Activated T-cell treated with anti-CD3 and anti-CD28 coated beads for 24 hours (primary cell): ENCODE measurements around the gene CLDN24.

Experiments used
- DNase-seq: peaks from one replicate; pipeline ENCODE4 v3.0.0-alpha.2; 2020; ENCODE audit warnings: low read depth

CLDN24 gene

DNA sequence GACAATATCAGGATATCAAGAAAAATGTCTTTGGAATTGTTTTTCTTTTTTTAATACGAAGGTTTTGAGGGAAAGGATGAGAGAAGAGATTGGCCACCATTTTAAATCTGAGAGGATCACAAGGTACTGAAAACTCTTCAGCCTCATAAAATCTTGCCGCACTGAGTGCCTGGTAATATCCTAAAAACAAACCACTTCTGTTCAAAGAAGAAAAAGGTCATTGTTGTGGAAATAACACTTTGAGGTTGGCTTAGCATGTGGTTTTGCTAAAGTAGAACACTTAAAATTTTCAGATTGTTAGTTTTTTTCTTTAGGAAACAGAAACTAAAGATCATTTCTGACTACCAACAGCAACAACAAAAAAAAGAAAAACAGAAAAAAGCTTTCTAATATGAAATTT lies 1.1 kb downstream of the CLDN24 start:
- no peak for DNase-seq

DNA sequence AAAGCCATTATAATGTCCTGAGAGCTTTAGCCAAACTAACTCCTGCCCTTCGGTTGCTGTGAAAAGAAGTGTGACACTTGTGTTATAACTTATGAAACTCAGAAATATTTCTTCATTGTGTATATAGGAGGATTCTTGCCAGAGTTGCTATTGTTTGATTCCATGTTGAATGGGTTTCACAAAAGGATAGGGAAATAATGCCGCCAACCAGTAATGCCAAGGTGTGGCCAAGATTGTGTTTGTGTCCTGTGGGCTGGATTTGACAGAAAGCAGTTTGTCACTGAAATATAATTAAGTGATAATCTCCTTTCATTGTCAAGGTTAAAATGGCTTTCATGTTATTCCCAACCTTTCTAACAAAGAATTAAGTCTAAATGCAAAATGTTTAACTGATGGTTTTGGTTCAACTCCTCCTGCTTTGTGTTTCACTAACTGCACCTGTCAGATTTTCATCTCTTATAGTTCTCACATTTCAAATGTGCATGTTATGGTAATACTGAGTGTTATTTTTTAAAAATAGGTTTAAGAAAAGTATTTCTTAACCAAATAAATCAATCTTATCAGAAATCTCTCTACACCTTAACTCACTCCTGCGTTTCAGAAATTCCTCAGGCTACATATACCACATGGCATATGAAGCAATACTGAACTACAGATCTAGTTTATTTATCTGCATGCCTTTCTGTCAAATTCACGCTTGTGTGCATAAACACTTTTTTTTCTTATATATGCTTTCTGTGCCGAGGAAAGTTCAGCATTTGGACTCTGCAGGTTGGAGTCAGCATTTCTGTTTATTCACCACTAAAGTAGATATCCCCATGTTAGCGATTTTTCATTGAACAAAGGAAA lies 1.8 kb downstream of the CLDN24 start, which contains the start of gene CLDN22:
Gene CLDN22 (minus strand): TSS at position 66 of the 849 bp plus-strand sequence. CDS start 58 bp downstream, at position 8.
- no peak for DNase-seq

DNA sequence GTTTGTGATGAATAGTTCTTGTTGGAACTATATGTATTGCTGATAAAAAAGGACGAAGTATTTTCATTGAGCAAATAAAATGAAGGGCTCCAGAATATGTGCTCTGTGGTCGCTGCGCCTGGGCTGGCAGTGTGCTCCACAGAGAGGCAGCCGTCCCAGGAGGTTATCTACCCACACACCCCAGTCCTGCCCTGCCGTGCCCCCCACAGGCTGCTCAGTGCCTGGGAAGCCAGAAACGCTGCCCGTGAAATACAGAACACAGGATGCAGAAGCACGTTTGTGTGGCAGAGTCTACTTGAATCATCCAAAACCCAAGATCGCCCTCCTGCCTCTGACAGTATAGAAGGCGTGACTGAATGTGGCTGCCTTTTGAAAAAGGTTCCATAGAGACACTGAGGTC lies 3.6 kb downstream of the CLDN24 start:
- no peak for DNase-seq

DNA sequence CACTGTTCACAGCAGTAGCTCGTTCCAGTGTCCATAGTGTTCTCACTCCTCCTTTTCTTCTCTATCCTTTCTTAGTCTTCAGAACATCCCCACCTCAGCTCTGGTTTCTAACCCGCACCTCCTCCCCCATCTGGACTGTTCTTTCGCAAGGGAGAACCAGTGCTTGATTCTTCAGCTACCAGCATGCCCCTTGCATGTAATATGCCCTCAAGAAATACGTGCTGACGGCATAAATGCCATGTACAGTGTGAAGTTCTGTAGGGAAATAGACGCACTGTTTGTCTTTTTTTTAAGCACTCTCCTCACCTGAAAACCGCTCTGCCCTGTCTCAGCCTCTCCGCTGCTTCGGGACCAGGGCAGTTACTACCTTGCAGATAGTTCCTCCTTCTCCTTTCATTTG lies 7.4 kb downstream of the CLDN24 start:
- no peak for DNase-seq

DNA sequence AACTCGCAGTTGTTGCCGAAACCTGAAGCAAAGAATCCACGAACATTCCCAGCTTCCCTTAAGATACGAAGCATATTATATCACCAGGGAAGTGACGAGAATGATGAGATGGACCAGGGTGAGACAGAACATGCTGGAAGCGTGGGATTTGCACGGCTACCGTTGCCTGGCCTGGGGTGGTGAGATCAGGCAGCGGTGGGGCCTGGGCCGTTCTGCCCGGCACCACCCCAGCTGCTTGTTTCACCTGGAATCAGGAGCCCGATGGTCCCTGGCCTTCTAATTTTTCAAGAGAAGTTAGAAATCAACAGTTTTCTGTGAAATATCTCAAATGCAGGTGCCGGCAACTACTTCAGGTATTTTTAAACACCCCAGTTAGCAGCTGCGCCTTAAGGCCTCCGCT lies 7.9 kb downstream of the CLDN24 start:
- no peak for DNase-seq

GRCh38 chr4:183312841-183313240 lies 9.4 kb downstream of the CLDN24 start:
- DNase-seq: no peak

GRCh38 chr4:183306811-183307210 lies 15.4 kb downstream of the CLDN24 start:
- DNase-seq: no peak

DNA sequence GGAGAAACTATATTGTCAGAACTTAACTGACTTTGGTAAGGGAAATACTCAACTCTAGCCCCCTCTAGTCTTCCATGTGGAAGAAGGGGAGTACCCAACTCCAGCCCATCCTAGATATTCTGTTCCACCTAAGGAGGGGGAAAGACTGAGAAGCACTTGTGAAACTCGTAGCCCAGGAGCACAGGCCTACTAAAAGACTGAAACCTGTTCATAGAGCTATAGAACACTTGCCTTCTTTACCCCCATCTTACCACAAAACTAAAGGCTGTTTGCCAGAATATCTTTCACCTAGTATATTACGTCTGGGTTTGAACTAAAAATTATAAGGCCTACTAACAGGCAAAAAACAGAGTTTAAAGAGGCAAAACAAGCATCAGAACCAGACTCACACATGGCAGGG lies 17.7 kb downstream of the CLDN24 start:
- no peak for DNase-seq

- no peak for DNase-seq
Observed at GRCh38 chr4:183304067-183304466, 18.2 kb downstream of the CLDN24 start.

DNA sequence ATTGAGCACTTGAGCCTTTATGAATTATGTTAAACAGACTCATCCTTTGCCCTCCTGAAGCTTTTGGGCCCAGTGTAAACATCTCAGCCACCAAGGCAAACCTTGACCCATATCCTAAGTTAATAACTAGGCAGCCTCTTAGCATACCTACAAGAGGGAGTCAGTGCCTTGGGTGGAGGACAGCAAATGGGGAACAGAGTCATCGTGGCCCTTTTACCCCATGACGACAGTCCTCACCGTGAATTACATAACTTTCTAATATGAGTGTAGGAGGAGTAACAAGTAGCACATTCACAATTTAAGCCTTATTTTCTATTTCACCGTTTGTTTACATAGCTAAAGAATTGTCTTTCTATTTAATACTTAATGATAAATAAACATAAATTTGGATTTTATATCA lies 18.9 kb downstream of the CLDN24 start:
- DNase-seq: no peak

DNA sequence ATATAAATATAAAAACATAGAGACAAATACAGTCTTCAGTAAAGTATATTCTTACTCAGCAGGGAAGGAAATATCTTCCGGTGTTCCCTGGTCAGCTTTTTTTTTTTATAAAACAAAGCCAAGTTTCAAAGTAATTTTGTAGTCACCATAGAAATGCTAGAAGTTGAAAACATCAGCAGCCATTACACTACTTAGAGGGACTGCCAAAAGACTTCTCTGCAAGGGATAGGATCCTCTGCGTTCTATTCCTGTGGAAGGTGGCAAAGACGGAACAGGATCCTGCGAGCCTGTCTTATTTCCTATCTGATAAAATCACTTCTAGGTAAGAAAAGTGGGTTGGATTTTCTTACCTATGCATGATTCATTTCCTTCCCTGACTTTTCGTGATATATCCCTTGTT lies 21.6 kb downstream of the CLDN24 start:
- DNase-seq: no peak

GRCh38 chr4:183300070-183300469 lies 22.2 kb downstream of the CLDN24 start:
- DNase-seq: no peak

GRCh38 chr4:183299464-183299863 lies 22.8 kb downstream of the CLDN24 start:
- DNase-seq: no peak

GRCh38 chr4:183297675-183298074 lies 24.6 kb downstream of the CLDN24 start:
- DNase-seq: no peak

DNA sequence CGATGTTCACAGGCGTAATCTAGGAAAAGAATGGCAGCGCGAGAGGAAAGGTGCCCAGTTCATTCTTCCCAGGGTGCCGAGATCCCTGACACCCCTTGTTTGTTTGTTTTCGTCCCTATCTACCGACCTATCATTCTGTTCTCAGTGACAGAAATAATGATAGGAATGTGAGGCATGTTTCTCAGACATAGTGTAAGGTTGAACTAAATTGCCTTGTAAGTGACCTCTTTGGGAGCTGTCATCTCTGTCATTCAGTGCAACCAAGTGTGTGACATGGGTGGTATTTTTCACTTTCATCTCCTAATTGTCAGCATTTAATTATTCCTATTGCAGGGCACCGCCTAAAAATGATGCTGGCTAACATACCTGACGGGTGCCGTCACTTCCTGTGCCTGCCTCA lies 26.5 kb downstream of the CLDN24 start:
- no peak for DNase-seq

DNA sequence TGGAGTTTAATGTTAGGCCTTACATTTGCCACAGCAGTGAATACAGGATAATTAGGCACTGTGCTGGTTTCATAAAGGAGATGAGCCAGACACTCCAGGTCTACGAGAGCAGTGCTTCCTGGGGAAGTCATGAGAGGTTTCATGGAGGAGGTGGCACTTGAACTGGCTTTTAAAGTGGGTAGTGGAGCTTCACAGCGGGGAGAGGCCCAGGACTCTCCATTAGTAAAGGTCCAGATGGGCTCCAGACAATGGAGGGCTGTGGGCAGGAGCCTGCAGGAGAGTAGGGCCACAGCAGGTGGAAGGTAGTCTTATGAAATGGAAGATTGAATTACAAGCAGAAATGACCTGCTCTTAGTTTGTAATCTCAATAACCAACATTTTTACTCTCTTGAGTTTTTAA lies 31.2 kb downstream of the CLDN24 start:
- no peak for DNase-seq

DNA sequence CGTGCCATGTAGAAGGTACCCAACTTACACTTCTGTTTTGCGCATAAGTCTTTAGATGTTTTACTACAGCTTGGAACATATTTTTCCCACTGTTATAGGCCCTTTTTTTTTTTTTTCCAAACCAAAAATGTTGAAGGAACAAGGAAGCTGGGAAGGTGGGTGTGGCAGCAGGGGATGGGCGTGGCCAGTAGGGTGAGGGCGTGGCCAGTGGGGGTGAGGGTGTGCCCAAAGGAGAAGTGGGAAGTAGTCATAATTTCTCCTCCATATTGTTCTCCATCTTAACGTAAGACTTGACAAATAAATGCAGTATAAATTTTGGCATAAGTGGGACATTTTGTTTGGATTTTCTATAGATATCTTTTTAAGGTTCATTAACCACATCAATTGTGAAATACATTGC lies 32.5 kb downstream of the CLDN24 start:
- no peak for DNase-seq

DNA sequence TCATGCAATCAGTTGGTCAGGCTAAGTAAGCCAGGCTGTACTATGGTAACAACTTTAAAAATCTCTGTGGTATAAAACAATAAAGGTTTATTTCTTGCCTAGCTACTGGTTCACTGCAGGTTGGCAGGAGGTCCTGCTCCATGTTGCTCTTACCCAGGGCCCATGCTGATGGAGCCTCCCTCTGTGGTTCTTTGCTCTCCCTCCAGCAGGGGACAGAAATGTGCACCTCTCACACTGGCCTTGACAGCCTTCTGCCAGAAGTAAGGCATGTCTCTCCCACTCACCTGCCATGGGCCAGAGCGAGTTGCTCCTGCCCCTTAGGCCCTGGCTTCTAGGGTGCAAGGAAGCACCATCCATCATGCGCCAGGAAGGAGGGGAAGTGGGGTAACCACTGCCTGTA lies 33.3 kb downstream of the CLDN24 start:
- DNase-seq: no peak

- no peak for DNase-seq
Observed at GRCh38 chr4:183287677-183288076, 34.5 kb downstream of the CLDN24 start.

DNA sequence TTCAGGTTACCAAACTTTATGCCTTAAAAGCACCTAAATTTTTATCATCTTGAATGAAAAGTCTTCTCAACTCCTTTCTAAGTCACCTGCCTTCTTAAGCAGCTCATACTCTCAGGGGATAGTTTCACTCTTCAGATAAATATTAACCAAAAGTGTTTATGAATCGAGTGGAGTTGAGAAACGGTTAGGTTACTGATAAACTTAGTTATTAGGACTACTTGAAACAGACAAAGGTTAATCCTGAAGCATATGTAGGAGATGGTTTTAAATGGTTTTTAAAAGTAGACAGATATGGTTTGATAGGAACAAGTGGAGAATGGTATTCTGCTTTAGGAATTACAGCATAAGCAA lies 34.9 kb downstream of the CLDN24 start:
- no peak for DNase-seq

DNA sequence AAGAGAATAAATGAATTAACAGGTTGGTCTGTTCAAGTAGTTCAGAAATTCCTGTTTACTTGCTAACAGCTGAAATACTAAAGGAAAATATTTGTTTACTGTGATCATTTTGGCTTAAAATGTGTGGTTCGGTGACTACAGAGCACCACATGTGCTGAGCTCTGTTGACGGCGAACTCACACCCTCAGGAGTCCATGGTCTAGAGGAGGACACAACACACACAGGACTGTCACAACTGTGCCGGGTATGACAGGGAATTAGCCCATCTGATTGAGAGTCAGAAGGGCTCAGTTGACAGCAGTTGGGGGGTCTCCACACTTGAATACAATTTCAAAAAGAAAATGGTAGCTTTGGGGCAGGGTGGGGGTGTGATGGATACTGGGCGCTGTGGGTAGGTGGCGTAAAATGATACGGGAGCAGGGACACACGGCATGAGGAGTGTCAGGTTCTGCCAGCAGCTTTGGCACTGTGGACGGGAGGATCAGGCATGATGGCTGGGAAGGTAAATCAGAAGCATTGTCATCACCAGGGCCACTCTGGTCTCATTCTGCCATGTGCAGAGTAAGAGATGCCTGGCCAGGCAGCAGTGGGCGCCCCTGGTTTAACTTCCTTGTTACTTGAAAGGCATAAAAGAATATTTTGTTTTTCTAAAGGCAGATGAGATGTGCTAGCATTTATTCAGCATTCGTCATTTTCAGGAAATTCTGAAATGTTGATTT lies 35.5 kb downstream of the CLDN24 start:
- no peak for DNase-seq

DNA sequence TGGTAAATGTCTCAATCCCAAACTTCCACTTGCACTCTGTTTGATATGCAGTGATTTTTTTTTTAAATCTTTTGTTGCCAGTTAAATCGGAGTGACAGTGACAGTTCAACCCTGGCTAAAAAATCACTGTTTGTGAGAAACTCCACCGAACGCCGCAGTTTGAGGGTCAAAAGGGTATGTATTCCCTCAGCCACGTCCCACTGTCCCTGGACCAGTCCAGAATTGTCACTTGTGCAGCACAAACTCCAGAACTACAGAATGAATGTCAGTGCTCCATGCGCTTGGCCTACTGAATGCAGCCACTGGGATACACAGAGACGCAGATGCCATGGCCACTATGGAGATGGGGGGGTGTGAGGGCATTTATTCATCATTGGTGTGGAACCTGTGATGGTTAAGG lies 36.3 kb downstream of the CLDN24 start:
- no peak for DNase-seq

- no peak for DNase-seq
Observed at GRCh38 chr4:183284965-183285364, 37.3 kb downstream of the CLDN24 start.
